VCaP (cell line): ENCODE data around the gene ARHGEF6.

Source experiments
- H3K27ac ChIP-seq: fragments of 450-650 bp; 2 replicates; pipeline ENCODE4 v1.5.1; 2017
- CTCF ChIP-seq: fragments of 450-650 bp; conservative IDR thresholded peaks from 2 replicates; pipeline ENCODE4 v1.5.1; 2017; ENCODE audit warnings: mild to moderate bottlenecking, moderate library complexity

The ARHGEF6 gene

GRCh38 chrX:136752796-136753195 is 27.9 kb downstream of the ARHGEF6 start:
- no peak overlapping the region for H3K27ac ChIP-seq
- no peak for TF ChIP-seq CTCF

- TF ChIP-seq CTCF = no peak
Observed at GRCh38 chrX:136752346-136752745, 28.4 kb downstream of the ARHGEF6 start.

GRCh38 chrX:136750364-136750763 is 30.4 kb downstream of the ARHGEF6 start:
- no peak overlapping the region for H3K27ac ChIP-seq
- TF ChIP-seq CTCF = no peak

More at GRCh38 chrX:136752346-136752745, 28.4 kb downstream of the ARHGEF6 start:
- H3K27ac ChIP-seq = no peak overlapping the region

- no peak overlapping the region for H3K27ac ChIP-seq
- no peak for TF ChIP-seq CTCF
Observed at GRCh38 chrX:136747003-136747986, 33.4 kb downstream of the ARHGEF6 start.

GRCh38 chrX:136745215-136746173 is 35.2 kb downstream of the ARHGEF6 start:
- no peak overlapping the region for H3K27ac ChIP-seq
- no peak for TF ChIP-seq CTCF

- TF ChIP-seq CTCF = no peak
- H3K27ac ChIP-seq = no peak overlapping the region
Observed at GRCh38 chrX:136742721-136743379, 37.9 kb downstream of the ARHGEF6 start.
